ENCODE data around the gene BCL2L11.

DNA sequence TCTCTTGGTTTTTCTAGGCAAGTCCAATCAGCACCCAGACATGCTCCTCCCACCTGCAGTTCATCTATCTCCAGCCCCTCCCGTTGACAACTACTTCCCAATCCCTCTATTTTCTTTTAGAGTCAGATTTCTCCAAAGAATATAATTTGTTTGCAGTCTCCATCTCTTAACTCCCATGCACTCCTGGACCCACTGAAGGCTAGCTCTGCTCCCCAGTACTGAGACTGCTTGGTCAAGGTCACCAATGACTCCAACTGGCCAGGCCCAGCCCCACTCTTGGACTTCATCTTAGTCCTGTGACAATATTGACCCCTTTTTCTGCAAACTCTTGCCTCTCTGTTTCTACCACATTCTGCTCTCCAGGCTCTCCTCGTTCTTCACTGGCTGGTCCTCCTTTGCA lies 62.0 kb downstream of the BCL2L11 start:
- TF ChIP-seq, protein P1, sequence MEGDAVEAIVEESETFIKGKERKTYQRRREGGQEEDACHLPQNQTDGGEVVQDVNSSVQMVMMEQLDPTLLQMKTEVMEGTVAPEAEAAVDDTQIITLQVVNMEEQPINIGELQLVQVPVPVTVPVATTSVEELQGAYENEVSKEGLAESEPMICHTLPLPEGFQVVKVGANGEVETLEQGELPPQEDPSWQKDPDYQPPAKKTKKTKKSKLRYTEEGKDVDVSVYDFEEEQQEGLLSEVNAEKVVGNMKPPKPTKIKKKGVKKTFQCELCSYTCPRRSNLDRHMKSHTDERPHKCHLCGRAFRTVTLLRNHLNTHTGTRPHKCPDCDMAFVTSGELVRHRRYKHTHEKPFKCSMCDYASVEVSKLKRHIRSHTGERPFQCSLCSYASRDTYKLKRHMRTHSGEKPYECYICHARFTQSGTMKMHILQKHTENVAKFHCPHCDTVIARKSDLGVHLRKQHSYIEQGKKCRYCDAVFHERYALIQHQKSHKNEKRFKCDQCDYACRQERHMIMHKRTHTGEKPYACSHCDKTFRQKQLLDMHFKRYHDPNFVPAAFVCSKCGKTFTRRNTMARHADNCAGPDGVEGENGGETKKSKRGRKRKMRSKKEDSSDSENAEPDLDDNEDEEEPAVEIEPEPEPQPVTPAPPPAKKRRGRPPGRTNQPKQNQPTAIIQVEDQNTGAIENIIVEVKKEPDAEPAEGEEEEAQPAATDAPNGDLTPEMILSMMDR (IDR thresholded peaks at IDR 0.05): no peak
- no peak for TF ChIP-seq POLR2A (IDR thresholded peaks at IDR 0.05)
- no peak for TF ChIP-seq POLR2AphosphoS5 (IDR thresholded peaks at IDR 0.05)
- TF ChIP-seq EP300 (IDR thresholded peaks at IDR 0.05): no peak
